Trophoblast cell (in vitro differentiated cells and primary cell): ENCODE results near the gene YAP1.
"Not testable (repeated sequence)": the region's sequence is repeated elsewhere in the genome, so short reads cannot be mapped to it uniquely, and the experiment has no call there.

Experiments
- DNase-seq, 2 donors: peaks; one replicate each; pipeline ENCODE4 v3.0.0-alpha.2; 2016
- H2AFZ ChIP-seq: 2 replicates; pipeline ENCODE4 v1.6.1; 2013; ENCODE audit warnings: low read length, moderate library complexity, mild to moderate bottlenecking; ENCODE audit not compliant: insufficient read depth, poor library complexity
- H2AK5ac ChIP-seq: 2 replicates; pipeline ENCODE4 v1.6.1; 2013; ENCODE audit warnings: mild to moderate bottlenecking, low read length
- H2BK120ac ChIP-seq: 2 replicates; pipeline ENCODE4 v1.6.1; 2013; ENCODE audit warnings: low read length, mild to moderate bottlenecking, moderate library complexity; ENCODE audit not compliant: insufficient read depth, poor library complexity
- H2BK12ac ChIP-seq: 2 replicates; pipeline ENCODE4 v1.6.1; 2013; ENCODE audit warnings: mild to moderate bottlenecking, low read length, moderate library complexity
- H2BK5ac ChIP-seq: 2 replicates; pipeline ENCODE4 v1.6.1; 2013; ENCODE audit warnings: low read length, low read depth, moderate library complexity, mild to moderate bottlenecking; ENCODE audit not compliant: poor library complexity
- H3K14ac ChIP-seq: 2 replicates; pipeline ENCODE4 v1.6.1; 2013; ENCODE audit warnings: mild to moderate bottlenecking, low read length
- H3K18ac ChIP-seq: 2 replicates; pipeline ENCODE4 v1.6.1; 2013; ENCODE audit warnings: mild to moderate bottlenecking, low read length
- H3K23ac ChIP-seq: 2 replicates; pipeline ENCODE4 v1.6.1; 2013; ENCODE audit warnings: low read length
- H3K27ac ChIP-seq: 2 replicates; pipeline ENCODE4 v1.5.1; 2013; ENCODE audit warnings: low read depth, mild to moderate bottlenecking, inconsistent platforms, low read length, moderate library complexity
- H3K27me3 ChIP-seq: 2 replicates; pipeline ENCODE4 v1.6.1; 2013; ENCODE audit warnings: inconsistent platforms, mild to moderate bottlenecking, low read length, moderate library complexity; ENCODE audit not compliant: insufficient read depth
- H3K36me3 ChIP-seq, 2 experiments: 1 replicate in 1 of 2; 2 replicates in 1 of 2; pipeline ENCODE4 v1.6.1; 2013; ENCODE audit warnings: low read length in 2 of 2, mild to moderate bottlenecking in 2 of 2, moderate library complexity in 1 of 2; ENCODE audit not compliant: insufficient read depth in 2 of 2, control insufficient read depth in 1 of 2
- H3K4ac ChIP-seq: 2 replicates; pipeline ENCODE4 v1.6.1; 2013; ENCODE audit warnings: low read depth, mild to moderate bottlenecking, low read length, moderate library complexity
- H3K4me1 ChIP-seq, 2 experiments: 1 replicate in 1 of 2; 2 replicates in 1 of 2; pipeline ENCODE4 v1.6.1; 2013; ENCODE audit warnings: low read length in 2 of 2, mild to moderate bottlenecking in 2 of 2, moderate library complexity in 1 of 2; ENCODE audit not compliant: insufficient read depth in 2 of 2, control insufficient read depth in 1 of 2
- H3K4me2 ChIP-seq: 2 replicates; pipeline ENCODE4 v1.6.1; 2013; ENCODE audit warnings: inconsistent platforms, mild to moderate bottlenecking, low read length, moderate library complexity
- H3K4me3 ChIP-seq: 2 replicates; pipeline ENCODE4 v1.5.1; 2013; ENCODE audit warnings: mild to moderate bottlenecking, low read depth, low read length, inconsistent platforms
- H3K79me1 ChIP-seq: one replicate; pipeline ENCODE4 v1.6.1; 2013; ENCODE audit warnings: low read length
- H3K79me2 ChIP-seq: 2 replicates; pipeline ENCODE4 v1.6.1; 2013; ENCODE audit warnings: low read length, mild to moderate bottlenecking; ENCODE audit not compliant: control insufficient read depth, insufficient read depth, poor library complexity
- H3K9ac ChIP-seq: 2 replicates; pipeline ENCODE4 v1.6.1; 2013; ENCODE audit warnings: mild to moderate bottlenecking, low read length
- H3K9me3 ChIP-seq: 2 replicates; pipeline ENCODE4 v1.6.1; 2013; ENCODE audit warnings: low read depth, mild to moderate bottlenecking, control low read depth, inconsistent platforms, low read length; ENCODE audit not compliant: insufficient read depth
- H4K12ac ChIP-seq: 2 replicates; pipeline ENCODE4 v1.6.1; 2013; ENCODE audit warnings: low read depth, mild to moderate bottlenecking, low read length, moderate library complexity
- H4K8ac ChIP-seq: 2 replicates; pipeline ENCODE4 v1.6.1; 2013; ENCODE audit warnings: low read depth, mild to moderate bottlenecking, low read length, moderate library complexity
- H4K91ac ChIP-seq: one replicate; pipeline ENCODE4 v1.6.1; 2013; ENCODE audit warnings: low read depth, mild to moderate bottlenecking, low read length, moderate library complexity
- WGBS: extraction: QIAGEN DNeasy Blood & Tissue Kit; methylation state at CpG from one replicate; pipeline ENCODE4 v1.1.7; 2013; ENCODE audit warnings: missing lambda C conversion rate; ENCODE audit not compliant: insufficient read length, insufficient coverage; ENCODE audit errors: extremely low coverage; 5-methylcytosine and 5-hydroxymethylcytosine counted together

Gene YAP1

GRCh38 chr11:102263379-102264003 lies 153.2 kb downstream of the YAP1 start:
- no peaks in the 10 kb centered on the region for H3K27me3 ChIP-seq
- no CpG with 5 or more reads among the region's 3 CpGs for WGBS
- H3K36me3 ChIP-seq: no peaks in the 10 kb centered on the region
- no peak overlapping the region for H3K23ac ChIP-seq
- H2BK120ac ChIP-seq: no peak overlapping the region
- H3K9ac ChIP-seq: no peak overlapping the region
- H3K79me2 ChIP-seq: no peaks in the 10 kb centered on the region
- H3K4me1 ChIP-seq: peaks cover 7 to 10% of the 10 kb centered on the region in 2 experiments
- no peak overlapping the region for H2BK12ac ChIP-seq
- no peak overlapping the region for H4K12ac ChIP-seq
- H2AK5ac ChIP-seq: no peak overlapping the region
- H3K79me1 ChIP-seq: peaks cover 5% of the 10 kb centered on the region
- H4K8ac ChIP-seq: no peak overlapping the region
- no peak overlapping the region for H2AFZ ChIP-seq
- no peak overlapping the region for H3K18ac ChIP-seq
- no peak overlapping the region for H4K91ac ChIP-seq
- H3K4me3 ChIP-seq: no peak overlapping the region
- H3K27ac ChIP-seq: no peak overlapping the region
- no peak overlapping the region for H3K14ac ChIP-seq
- no peaks in the 10 kb centered on the region for H3K9me3 ChIP-seq
- H2BK5ac ChIP-seq: no peak overlapping the region
- no peak overlapping the region for H3K4me2 ChIP-seq
- no peak for DNase-seq
- H3K4ac ChIP-seq: no peak overlapping the region

- H3K18ac ChIP-seq, DNase-seq, H3K27ac ChIP-seq, H3K27me3 ChIP-seq, H2BK12ac ChIP-seq, H3K79me1 ChIP-seq, H3K4me3 ChIP-seq, H3K36me3 ChIP-seq, H2AFZ ChIP-seq, H4K12ac ChIP-seq, H3K9ac ChIP-seq, H3K23ac ChIP-seq, H3K4me2 ChIP-seq, H3K9me3 ChIP-seq, H4K91ac ChIP-seq, H3K79me2 ChIP-seq, H3K14ac ChIP-seq, H2BK5ac ChIP-seq, H4K8ac ChIP-seq, H3K4ac ChIP-seq, H2BK120ac ChIP-seq, H2AK5ac ChIP-seq: not testable (repeated sequence)
- WGBS: no CpG with 5 or more reads among the region's 5 CpGs
- H3K4me1 ChIP-seq: peaks cover 8 to 12% of the 10 kb centered on the region in 2 experiments
Measured at GRCh38 chr11:102264704-102265103, 154.5 kb downstream of the YAP1 start.

GRCh38 chr11:102266099-102266498 lies 155.9 kb downstream of the YAP1 start:
- Histone ChIP-seq H3K4me3 (no peak overlapping the region), H2BK12ac (no peak overlapping the region), H3K9ac (no peak overlapping the region), H3K27me3 (no peaks in the 10 kb centered on the region), H4K12ac (no peak overlapping the region), H3K79me1 (peaks cover 5% of the 10 kb centered on the region), H2AK5ac (no peak overlapping the region), H3K4ac (no peak overlapping the region), H2BK5ac (no peak overlapping the region), H4K8ac (no peak overlapping the region), H2BK120ac (no peak overlapping the region), H4K91ac (no peak overlapping the region), H3K18ac (no peak overlapping the region), H3K4me1 (peaks cover 8 to 12% of the 10 kb centered on the region in 2 experiments), H2AFZ (no peak overlapping the region), H3K14ac (no peak overlapping the region), H3K23ac (no peak overlapping the region), H3K36me3 (no peaks in the 10 kb centered on the region), H3K4me2 (no peak overlapping the region), H3K9me3 (no peaks in the 10 kb centered on the region), H3K27ac (no peak overlapping the region), H3K79me2 (no peaks in the 10 kb centered on the region)
- no peak for DNase-seq
- WGBS: no CpG with 5 or more reads among the region's 1 CpG

- no peaks in the 10 kb centered on the region for H3K9me3 ChIP-seq
- H3K79me1 ChIP-seq: peaks cover 5% of the 10 kb centered on the region
- no peak overlapping the region for H4K91ac ChIP-seq
- no peak overlapping the region for H3K4ac ChIP-seq
- peaks cover 8 to 12% of the 10 kb centered on the region in 2 experiments for H3K4me1 ChIP-seq
- no peaks in the 10 kb centered on the region for H3K36me3 ChIP-seq
- H3K14ac ChIP-seq: no peak overlapping the region
- no peaks in the 10 kb centered on the region for H3K27me3 ChIP-seq
- no peak overlapping the region for H2AFZ ChIP-seq
- H4K12ac ChIP-seq: no peak overlapping the region
- H3K27ac ChIP-seq: peak overlapping the region; percentile 24
- no peak overlapping the region for H3K18ac ChIP-seq
- H3K23ac ChIP-seq: no peak overlapping the region
- H4K8ac ChIP-seq: no peak overlapping the region
- no peak overlapping the region for H3K4me3 ChIP-seq
- no peak overlapping the region for H2BK12ac ChIP-seq
- no peak overlapping the region for H2BK5ac ChIP-seq
- no peak overlapping the region for H3K4me2 ChIP-seq
- DNase-seq: peak; percentile 65 to 78
- no peak overlapping the region for H2BK120ac ChIP-seq
- no CpG with 5 or more reads among the region's 5 CpGs for WGBS
- H2AK5ac ChIP-seq: no peak overlapping the region
- H3K79me2 ChIP-seq: no peaks in the 10 kb centered on the region
- H3K9ac ChIP-seq: no peak overlapping the region
Measured at GRCh38 chr11:102267609-102268008, 157.4 kb downstream of the YAP1 start.
